Inflammatory macrophage treated with lipopolysaccharide for 4 hours (primary cell): ENCODE data around the gene ARHGAP27.

Experiments used
- DNase-seq: peaks from one replicate; pipeline ENCODE4 v3.0.0-alpha.2; 2020

The ARHGAP27 gene

GRCh38 chr17:45384789-45385262 lies 47.8 kb downstream of the ARHGAP27 start:
- DNase-seq, result no peak

DNA sequence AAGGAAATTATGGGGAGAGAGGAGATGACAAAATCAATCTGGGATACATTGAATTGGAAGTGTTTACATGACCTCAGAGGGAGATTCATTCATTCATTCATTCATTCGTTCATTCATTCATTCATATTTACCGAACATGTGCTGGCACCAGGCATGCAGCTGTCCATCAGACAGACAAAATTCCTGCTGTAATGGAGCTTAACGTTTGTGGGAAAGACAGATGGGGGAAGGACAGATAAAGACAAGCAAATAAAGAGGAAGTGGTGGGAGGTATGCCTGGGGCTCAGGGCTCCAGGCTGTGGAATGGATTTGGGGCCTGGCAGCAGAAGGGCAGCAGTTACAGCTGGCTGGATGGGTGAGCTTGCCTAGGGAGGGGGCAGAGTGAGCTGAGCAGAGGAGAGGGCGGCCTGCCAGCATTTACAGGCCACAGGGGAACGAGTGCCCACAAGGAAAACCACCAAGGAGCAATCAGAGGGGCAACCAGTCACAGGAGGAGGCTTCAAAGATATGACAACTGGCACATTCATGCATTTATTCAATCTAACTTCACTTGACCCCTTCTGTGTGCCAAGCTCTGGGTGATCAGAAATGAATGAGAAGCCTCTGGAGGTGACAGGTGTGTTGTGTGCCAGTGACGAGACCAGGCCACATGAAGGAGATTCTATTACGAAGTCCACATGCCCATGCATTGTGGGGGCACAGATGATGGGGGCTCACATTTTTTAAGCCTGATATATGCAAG lies 48.5 kb downstream of the ARHGAP27 start:
- peak; percentile 10 for DNase-seq

DNA sequence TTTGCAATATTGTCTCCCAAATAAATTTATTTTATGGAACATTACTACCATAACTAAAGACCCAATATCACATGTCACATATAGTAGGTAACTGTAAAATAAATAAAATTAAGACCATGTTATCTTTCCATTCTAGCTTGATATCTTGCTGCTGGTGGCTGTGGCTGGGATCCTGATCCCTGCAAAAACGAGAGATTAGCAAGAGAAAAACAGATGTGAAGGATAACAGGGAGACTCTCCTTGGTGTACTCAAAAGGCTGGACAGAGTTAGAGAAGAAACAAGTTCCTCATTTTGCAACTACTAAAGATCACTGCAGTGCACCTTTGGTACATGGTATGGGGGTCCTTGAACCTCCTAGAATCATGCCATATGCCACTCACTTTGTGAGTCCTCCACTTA lies 49.7 kb downstream of the ARHGAP27 start:
- DNase-seq, result no peak

- DNase-seq, result no peak
Measured at GRCh38 chr17:45382226-45382625, 50.4 kb downstream of the ARHGAP27 start.

- peak; percentile 69 for DNase-seq
Measured at GRCh38 chr17:45380991-45381390, 51.7 kb downstream of the ARHGAP27 start.

GRCh38 chr17:45380046-45380765 lies 52.5 kb downstream of the ARHGAP27 start:
- DNase-seq, result peak; percentile 35

DNA sequence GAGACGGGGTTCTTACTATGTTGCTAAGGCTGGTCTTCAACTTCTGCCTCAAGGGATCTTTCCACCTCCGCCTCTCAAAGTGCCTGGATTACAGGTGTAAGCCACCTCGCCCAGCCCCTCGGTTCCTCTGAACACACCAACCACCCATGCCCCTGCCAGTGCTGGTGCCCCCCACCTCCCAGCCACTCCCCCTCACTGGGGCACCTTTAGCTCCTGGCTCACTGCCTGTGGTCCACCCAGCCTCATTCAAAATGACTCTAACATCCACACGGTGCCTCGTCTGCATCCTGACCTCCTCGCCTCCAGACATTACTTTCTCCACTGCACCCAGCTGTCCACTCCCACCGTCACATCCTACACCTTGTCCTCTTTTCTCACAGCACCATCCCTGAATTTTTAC lies 55.3 kb downstream of the ARHGAP27 start:
- no peak for DNase-seq

GRCh38 chr17:45376171-45377005 lies 56.3 kb downstream of the ARHGAP27 start:
- no peak for DNase-seq

GRCh38 chr17:45374501-45374900 lies 58.2 kb downstream of the ARHGAP27 start:
- DNase-seq, result no peak

- no peak for DNase-seq
Measured at GRCh38 chr17:45372325-45372869, 60.3 kb downstream of the ARHGAP27 start.

- DNase-seq, result peak; percentile 72
Measured at GRCh38 chr17:45371414-45372324, 61.0 kb downstream of the ARHGAP27 start.

DNA sequence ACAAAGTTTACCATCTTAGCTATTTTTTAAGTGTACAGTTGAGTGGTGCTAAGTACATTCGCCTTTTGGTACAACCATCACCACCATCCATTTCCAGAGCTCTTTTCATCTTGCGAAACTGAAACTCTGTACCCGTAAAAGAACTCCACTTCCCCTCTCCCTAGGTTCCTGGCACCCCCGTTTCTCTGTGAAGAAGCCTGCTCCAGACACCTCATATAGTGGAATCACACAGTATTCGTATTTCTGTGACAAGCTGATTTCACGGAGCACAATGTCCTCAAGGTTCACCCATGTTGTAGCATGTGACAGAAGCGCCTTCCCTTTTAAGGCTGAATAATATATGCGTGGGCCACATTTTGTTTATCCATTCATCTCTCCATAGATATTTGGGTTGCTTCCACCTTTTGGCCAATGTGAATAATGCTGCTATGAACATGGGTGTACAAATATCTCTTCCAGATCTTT lies 61.7 kb downstream of the ARHGAP27 start:
- DNase-seq, result peak; percentile 32

GRCh38 chr17:45369421-45369820 lies 63.2 kb downstream of the ARHGAP27 start:
- DNase-seq, result no peak

DNA sequence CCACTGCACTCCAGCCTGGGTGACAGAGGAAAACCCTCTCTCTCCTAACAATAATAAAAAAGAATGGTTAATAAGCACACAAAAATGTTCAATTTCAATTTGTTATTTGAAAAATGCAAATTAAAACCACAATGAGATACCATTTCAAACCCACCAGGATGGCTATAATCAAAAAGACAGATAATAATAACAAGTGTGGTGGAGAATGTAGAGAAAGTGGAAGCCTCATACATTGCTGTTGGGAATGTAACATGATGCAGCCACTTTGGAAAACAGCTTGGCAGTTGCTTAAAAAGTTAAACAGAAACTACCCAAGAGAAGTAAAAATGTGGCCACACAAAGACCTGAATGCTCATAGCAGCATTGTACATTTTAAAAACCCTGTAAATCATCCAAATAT lies 64.0 kb downstream of the ARHGAP27 start:
- no peak for DNase-seq

DNA sequence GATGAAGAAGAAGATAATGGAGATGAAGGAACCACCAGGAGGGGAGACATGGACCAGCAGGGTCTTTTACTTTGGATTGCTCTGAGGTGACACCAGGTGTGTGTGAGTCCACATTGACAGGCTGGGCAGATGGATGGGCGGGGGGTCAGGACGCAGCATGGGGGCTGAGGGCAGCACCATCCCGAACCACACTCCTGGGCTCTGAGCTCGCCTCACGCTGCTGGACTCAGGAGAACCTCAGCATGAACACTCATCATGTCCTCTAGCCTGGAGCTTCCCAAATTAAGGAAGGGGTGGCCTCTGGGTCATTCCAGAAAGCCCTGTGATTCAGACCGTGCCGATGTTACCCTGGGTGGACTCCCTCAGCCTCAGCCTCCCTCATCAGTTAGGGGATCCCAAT lies 65.5 kb downstream of the ARHGAP27 start:
- DNase-seq, result no peak

DNA sequence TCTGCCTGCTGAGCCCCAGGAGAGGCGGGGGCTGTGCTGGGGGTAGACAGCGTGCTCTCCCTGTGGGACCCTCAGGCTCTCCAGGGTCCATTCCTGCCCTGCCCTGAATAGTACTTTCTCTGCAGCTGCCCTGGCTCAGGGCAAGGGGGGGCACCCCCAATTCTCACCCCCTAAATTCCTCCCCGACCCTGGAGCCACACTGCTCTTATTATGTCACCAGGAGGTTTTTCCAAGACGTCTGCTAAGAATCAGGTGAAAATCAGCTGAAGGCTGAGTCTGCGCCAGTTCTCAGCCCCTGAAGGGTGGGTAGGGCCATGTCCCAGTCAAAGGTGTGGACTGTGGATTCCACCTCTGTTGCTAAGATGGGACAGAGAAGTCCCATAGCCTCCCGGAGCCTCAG lies 66.0 kb downstream of the ARHGAP27 start:
- DNase-seq, result no peak

GRCh38 chr17:45366049-45366448 lies 66.6 kb downstream of the ARHGAP27 start:
- DNase-seq, result no peak

- DNase-seq, result peak; percentile 40
Measured at GRCh38 chr17:45364531-45365390, 67.9 kb downstream of the ARHGAP27 start.

DNA sequence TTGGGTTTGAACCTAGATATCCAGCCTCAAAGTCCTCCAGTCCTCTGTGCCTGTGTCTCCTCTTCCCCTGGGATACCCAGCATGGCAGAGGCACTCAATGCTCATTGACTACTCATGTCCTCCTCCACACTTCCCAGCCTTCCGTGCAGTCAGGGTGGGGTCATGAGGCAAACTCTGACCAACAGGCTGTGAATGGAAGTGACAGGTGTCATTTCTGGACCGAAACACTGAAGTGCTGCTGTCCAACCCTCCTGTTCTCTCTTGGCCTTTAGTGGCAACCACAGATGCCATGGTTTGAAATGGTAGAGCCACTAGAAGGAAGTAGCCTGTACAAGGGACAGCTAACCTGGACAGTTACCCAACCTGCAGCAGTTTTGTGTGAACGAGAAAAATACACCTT lies 69.2 kb downstream of the ARHGAP27 start:
- DNase-seq, result no peak

GRCh38 chr17:45361976-45362375 lies 70.7 kb downstream of the ARHGAP27 start:
- DNase-seq, result no peak

DNA sequence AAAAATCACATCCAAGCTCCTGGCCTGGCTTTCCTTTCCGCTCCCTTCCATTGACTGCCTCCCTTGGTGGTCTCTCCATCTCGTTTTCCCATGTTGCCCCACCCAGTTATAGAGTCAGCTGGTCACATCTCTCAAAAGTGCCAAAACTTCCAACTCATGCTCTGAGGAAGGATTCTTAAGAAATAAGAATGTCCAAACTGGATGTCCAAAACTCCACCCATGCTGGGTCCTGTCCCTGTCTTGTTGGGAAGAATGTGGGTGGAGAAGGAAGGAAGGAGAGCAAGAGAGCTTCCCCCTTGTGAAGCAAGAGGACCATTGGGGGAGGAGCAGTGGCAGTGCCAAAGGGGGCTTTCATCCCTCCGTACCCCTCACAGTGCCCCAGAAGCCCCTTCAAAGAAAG lies 71.2 kb downstream of the ARHGAP27 start:
- DNase-seq, result no peak
